ENCODE measurements around the gene MRTFA. TPM values are rescaled to one million over a fixed set of nuclear protein-coding genes. Genes with fewer than 3 reads are reported as not detected.

MRTFA gene
- total and polyA plus RNA-seq, 2 of the 13 experiments (the other 11 are each of a cell fraction or from before 2014, with no cell fraction given): 2.4 to 8.2 TPM

DNA sequence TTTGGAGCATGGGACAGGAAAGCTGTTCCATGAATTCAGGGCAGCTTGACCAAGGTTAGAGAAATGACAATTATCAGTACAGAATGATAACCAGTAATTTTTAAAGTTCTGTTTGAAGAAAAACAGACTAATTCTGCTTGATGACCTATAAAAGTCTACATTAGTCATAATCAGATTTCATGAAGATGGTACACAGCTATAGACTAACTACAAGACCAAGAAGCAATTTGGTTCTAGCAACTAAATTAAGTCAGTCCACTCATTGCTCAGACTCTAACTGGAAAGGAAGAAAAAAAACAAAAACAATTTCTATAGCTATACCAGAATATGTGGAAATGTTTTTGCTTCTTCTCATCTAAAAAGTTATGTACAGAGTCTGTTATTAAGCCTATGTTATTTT lies 24.9 kb downstream of the MRTFA start:
- no peak overlapping the region for H3K4me2 ChIP-seq (ENCODE audit: low read depth, low read length)
- H3K4me1 ChIP-seq (ENCODE audit: insufficient read depth, low read length): peaks cover 17% of the 10 kb centered on the region
- no peak overlapping the region for H3K9ac ChIP-seq (ENCODE audit: insufficient read depth, low read depth, low read length)
- H3K27ac ChIP-seq (ENCODE audit: extremely low read length, insufficient read depth, low read length): no peak overlapping the region
- no peak for FAIRE-seq
- H4K20me1 ChIP-seq (ENCODE audit: insufficient read depth, low read length): no peaks in the 10 kb centered on the region
- intact Hi-C loops (cut with micrococcal nuclease; ENCODE audit: unreplicated experiment): no loop called here
- peaks cover 61% of the 10 kb centered on the region for H3K79me2 ChIP-seq (ENCODE audit: insufficient read depth, low read length)
- CTCF ChIA-PET (ENCODE audit: low intra/inter-chr PET ratio, low total read pairs): no interaction called here
- ATAC-seq: no peak
- no peak for TF ChIP-seq DPF2 (CRISPR knock-in tag; IDR thresholded peaks at IDR 0.05; ENCODE audit: borderline replicate concordance, low read depth)
- H3K9me3 ChIP-seq (ENCODE audit: low read length): no peaks in the 10 kb centered on the region
- POLR2A ChIA-PET: no interaction called here
- DNase-seq (ENCODE audit: low spot score): no peak
- no peaks in the 10 kb centered on the region for H3K36me3 ChIP-seq (replicated peaks in 1 of 2; ENCODE audit: control insufficient read depth in 1 of 2, insufficient read depth in 2 of 2, low read length in 2 of 2)
- no TSS peak for BruUV-seq (replicated peaks)
- H3K27me3 ChIP-seq (ENCODE audit: control insufficient read depth in 1 of 2, insufficient read depth in 2 of 2, low read length in 2 of 2): no peaks in the 10 kb centered on the region
- H2AFZ ChIP-seq (ENCODE audit: low read length): no peak overlapping the region
- no peak overlapping the region for H3K4me3 ChIP-seq (replicated peaks in 1 of 3; ENCODE audit: insufficient read depth in 1 of 3, low read depth in 2 of 3, low read length in 3 of 3)
- in situ Hi-C loops (cut with HindIII; ENCODE audit: extremely low pct_ligation_motif_present, low pct_unique_long_range_greater_than_20kb): no loop called here

DNA sequence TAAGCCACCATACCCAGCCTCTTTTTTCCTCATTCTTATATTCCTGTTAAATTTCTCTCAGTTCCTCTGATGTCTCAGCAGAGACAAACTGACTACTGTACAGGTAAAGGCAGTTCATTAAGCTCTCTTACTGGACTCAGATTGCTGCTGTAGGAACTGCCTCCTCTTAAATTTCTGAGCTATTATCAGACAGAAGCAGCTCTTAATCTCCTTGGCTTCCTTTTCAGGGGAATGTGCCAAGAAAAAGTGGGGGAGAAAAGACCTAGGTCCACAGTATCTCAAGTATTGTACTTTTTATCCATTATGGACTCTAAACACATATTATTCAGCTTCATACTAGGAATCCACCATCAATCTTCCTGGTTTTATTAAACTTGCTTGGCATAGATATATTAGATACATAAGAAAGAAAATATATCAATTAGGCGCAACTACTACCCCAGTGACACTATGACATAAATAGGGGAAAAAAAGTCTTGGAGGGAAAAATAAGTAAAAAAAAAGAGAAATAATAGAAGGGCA lies 26.1 kb downstream of the MRTFA start:
- Histone ChIP-seq H3K27ac (ENCODE audit: extremely low read length, insufficient read depth, low read length) (no peak overlapping the region), H3K9ac (ENCODE audit: insufficient read depth, low read depth, low read length) (no peak overlapping the region), H3K36me3 (replicated peaks in 1 of 2; ENCODE audit: control insufficient read depth in 1 of 2, insufficient read depth in 2 of 2, low read length in 2 of 2) (no peaks in the 10 kb centered on the region), H3K4me1 (ENCODE audit: insufficient read depth, low read length) (peaks cover 29% of the 10 kb centered on the region), H3K4me3 (replicated peaks in 1 of 3; ENCODE audit: insufficient read depth in 1 of 3, low read depth in 2 of 3, low read length in 3 of 3) (no peak overlapping the region), H3K9me3 (ENCODE audit: low read length) (no peaks in the 10 kb centered on the region), H3K79me2 (ENCODE audit: insufficient read depth, low read length) (peaks cover 66% of the 10 kb centered on the region), H4K20me1 (ENCODE audit: insufficient read depth, low read length) (no peaks in the 10 kb centered on the region; the same call in 1 of the 2 replicates), H2AFZ (ENCODE audit: low read length) (no peak overlapping the region), H3K27me3 (ENCODE audit: control insufficient read depth in 1 of 2, insufficient read depth in 2 of 2, low read length in 2 of 2) (no peaks in the 10 kb centered on the region), H3K4me2 (ENCODE audit: low read depth, low read length) (no peak overlapping the region)
- in situ Hi-C loops (cut with HindIII; ENCODE audit: extremely low pct_ligation_motif_present, low pct_unique_long_range_greater_than_20kb): no loop called here
- DNase-seq (ENCODE audit: low spot score) (no peak), FAIRE-seq (no peak), ATAC-seq (no peak)
- ChIA-PET CTCF (ENCODE audit: low intra/inter-chr PET ratio, low total read pairs) (no interaction called here), POLR2A (no interaction called here)
- no TSS peak for BruUV-seq (replicated peaks)
- 98% methylated on average over 1 of the region's 1 CpG for WGBS (ENCODE audit: low lambda C conversion rate)
- intact Hi-C loops (cut with micrococcal nuclease; ENCODE audit: unreplicated experiment): no loop called here
- TF ChIP-seq PRDM4 (CRISPR knock-in tag; IDR thresholded peaks at IDR 0.05; ENCODE audit: borderline replicate concordance): no peak
- no peak for TF ChIP-seq RXRB (CRISPR knock-in tag; IDR thresholded peaks at IDR 0.05; ENCODE audit: borderline replicate concordance)
- no peak for TF ChIP-seq HMGXB4 (CRISPR knock-in tag; IDR thresholded peaks at IDR 0.05; ENCODE audit: borderline replicate concordance in 1 of 2, low read depth in 1 of 2)
- no peak for TF ChIP-seq ZNF44 (CRISPR knock-in tag; IDR thresholded peaks at IDR 0.05)
- TF ChIP-seq ZFAT (CRISPR knock-in tag; conservative IDR thresholded peaks at IDR 0.05): no peak
- no peak for TF ChIP-seq HMG20B (CRISPR knock-in tag; conservative IDR thresholded peaks at IDR 0.05)
- TF ChIP-seq ZNF274 (CRISPR knock-in tag; IDR thresholded peaks at IDR 0.05): no peak
- no peak for TF ChIP-seq ZNF773 (CRISPR knock-in tag; IDR thresholded peaks at IDR 0.05; ENCODE audit: borderline replicate concordance)
- TF ChIP-seq ZNF780A (CRISPR knock-in tag; IDR thresholded peaks at IDR 0.05): no peak
- TF ChIP-seq ZNF350 (CRISPR knock-in tag; IDR thresholded peaks at IDR 0.05; ENCODE audit: borderline replicate concordance, low read depth): no peak
- no peak for TF ChIP-seq ISX (CRISPR knock-in tag; conservative IDR thresholded peaks at IDR 0.05)
- no peak for TF ChIP-seq SOX6 (IDR thresholded peaks at IDR 0.05)
- no peak for TF ChIP-seq SOX6 (CRISPR knock-in tag; IDR thresholded peaks at IDR 0.05)

Data from HepG2 (cell line).